22Rv1 (cell line): Measurements from ENCODE around the gene CDCA5.

Experiments used
- ZFX ChIP-seq: fragments of 450-650 bp; IDR thresholded peaks from 2 replicates; pipeline ENCODE4 v1.6.1; 2017; ENCODE audit warnings: antibody characterized with exemption, borderline replicate concordance
- TF ChIP-seq, protein P1 (sequence below): fragments of 450-650 bp; IDR thresholded peaks from 2 replicates; pipeline ENCODE4 v1.5.1; 2017; ENCODE audit warnings: mild to moderate bottlenecking

DNA sequence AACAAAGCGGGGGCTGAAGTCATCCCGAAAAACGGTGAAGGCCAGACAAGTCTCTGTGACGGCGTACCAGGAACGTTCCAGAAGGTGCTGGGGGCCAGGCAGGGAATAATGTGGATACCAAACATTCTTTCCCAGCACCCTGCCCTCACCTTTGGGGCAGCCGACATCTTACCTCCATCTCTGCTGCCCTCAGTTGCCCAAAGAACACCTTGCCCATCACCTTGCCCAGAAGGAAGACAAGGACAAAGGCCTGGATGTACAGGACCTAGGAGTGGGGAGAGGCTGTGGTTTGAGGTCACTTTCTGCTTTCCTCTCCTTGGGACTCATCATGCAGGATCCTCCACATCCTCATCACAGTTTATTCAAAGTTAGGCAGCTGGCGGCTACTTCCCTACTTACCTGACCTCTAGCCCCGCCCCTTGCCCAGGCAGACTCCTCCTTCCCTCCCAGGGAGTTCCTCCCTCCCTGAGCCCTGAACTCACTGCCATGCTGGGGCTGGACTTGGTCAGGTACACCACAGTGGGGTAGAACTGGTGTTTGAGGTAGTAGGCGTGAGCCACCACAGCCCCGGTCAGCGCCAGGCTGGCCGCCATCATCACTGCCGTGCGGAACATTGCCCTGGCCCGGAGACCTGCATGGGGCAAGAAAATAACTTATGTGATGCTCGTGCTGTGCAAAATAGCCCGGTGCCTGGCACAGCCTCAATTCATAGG is 49.3 kb upstream of the CDCA5 start:
- TF ChIP-seq, protein P1, sequence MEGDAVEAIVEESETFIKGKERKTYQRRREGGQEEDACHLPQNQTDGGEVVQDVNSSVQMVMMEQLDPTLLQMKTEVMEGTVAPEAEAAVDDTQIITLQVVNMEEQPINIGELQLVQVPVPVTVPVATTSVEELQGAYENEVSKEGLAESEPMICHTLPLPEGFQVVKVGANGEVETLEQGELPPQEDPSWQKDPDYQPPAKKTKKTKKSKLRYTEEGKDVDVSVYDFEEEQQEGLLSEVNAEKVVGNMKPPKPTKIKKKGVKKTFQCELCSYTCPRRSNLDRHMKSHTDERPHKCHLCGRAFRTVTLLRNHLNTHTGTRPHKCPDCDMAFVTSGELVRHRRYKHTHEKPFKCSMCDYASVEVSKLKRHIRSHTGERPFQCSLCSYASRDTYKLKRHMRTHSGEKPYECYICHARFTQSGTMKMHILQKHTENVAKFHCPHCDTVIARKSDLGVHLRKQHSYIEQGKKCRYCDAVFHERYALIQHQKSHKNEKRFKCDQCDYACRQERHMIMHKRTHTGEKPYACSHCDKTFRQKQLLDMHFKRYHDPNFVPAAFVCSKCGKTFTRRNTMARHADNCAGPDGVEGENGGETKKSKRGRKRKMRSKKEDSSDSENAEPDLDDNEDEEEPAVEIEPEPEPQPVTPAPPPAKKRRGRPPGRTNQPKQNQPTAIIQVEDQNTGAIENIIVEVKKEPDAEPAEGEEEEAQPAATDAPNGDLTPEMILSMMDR = no peak
- no peak for TF ChIP-seq ZFX
